HUES6 (cell line): Measurements from ENCODE around the gene LGALS8.

Experiments
- H3K27ac ChIP-seq: 2 replicates; pipeline ENCODE4 v1.7.0; 2013; ENCODE audit warnings: low read depth, mild to moderate bottlenecking, low read length, inconsistent platforms
- H3K27me3 ChIP-seq: 2 replicates; pipeline ENCODE4 v1.6.1; 2013; ENCODE audit warnings: low read length; ENCODE audit not compliant: control insufficient read depth, insufficient read depth
- H3K36me3 ChIP-seq: 2 replicates; pipeline ENCODE4 v1.6.1; 2013; ENCODE audit warnings: low read length; ENCODE audit not compliant: control insufficient read depth, insufficient read depth
- H3K4me1 ChIP-seq: 2 replicates; pipeline ENCODE4 v1.6.1; 2013; ENCODE audit warnings: low read length; ENCODE audit not compliant: control insufficient read depth, insufficient read depth
- H3K4me3 ChIP-seq: 2 replicates; pipeline ENCODE4 v1.5.1; 2013; ENCODE audit warnings: low read depth, low read length
- H3K9ac ChIP-seq: one replicate; pipeline ENCODE4 v1.6.1; 2013; ENCODE audit warnings: mild to moderate bottlenecking, low read length
- H3K9me3 ChIP-seq: 2 replicates; pipeline ENCODE4 v1.6.1; 2013; ENCODE audit warnings: low read depth, low read length; ENCODE audit not compliant: control insufficient read depth, insufficient read depth

Gene LGALS8

GRCh38 chr1:236509647-236510401 lies 14.0 kb upstream of the LGALS8 start:
- no peaks in the 10 kb centered on the region for H3K27me3 ChIP-seq
- no peak overlapping the region for H3K4me3 ChIP-seq
- no peak overlapping the region for H3K27ac ChIP-seq
- no peaks in the 10 kb centered on the region for H3K36me3 ChIP-seq
- H3K9me3 ChIP-seq: no peaks in the 10 kb centered on the region
- H3K4me1 ChIP-seq: no peaks in the 10 kb centered on the region
- H3K9ac ChIP-seq: no peak overlapping the region

GRCh38 chr1:236511735-236512418 lies 11.9 kb upstream of the LGALS8 start:
- Histone ChIP-seq H3K27me3 (no peaks in the 10 kb centered on the region), H3K9ac (no peak overlapping the region), H3K4me1 (peaks cover 3% of the 10 kb centered on the region; the same call in 1 of the 2 replicates), H3K9me3 (no peaks in the 10 kb centered on the region), H3K27ac (no peak overlapping the region), H3K4me3 (no peak overlapping the region), H3K36me3 (no peaks in the 10 kb centered on the region)

- Histone ChIP-seq H3K9ac (no peak overlapping the region), H3K9me3 (no peaks in the 10 kb centered on the region), H3K27me3 (no peaks in the 10 kb centered on the region), H3K36me3 (no peaks in the 10 kb centered on the region), H3K27ac (no peak overlapping the region), H3K4me1 (peaks cover 7% of the 10 kb centered on the region; the same call in 1 of the 2 replicates), H3K4me3 (no peak overlapping the region)
These were observed 8.9 kb upstream of the LGALS8 start for GRCh38 chr1:236514703-236515442.

- Histone ChIP-seq H3K27me3 (no peaks in the 10 kb centered on the region), H3K9me3 (no peaks in the 10 kb centered on the region), H3K27ac (no peak overlapping the region), H3K4me1 (peaks cover 7% of the 10 kb centered on the region; the same call in 1 of the 2 replicates), H3K9ac (no peak overlapping the region), H3K4me3 (no peak overlapping the region), H3K36me3 (no peaks in the 10 kb centered on the region)
These were observed 8.3 kb upstream of the LGALS8 start for GRCh38 chr1:236515443-236515958.

GRCh38 chr1:236516929-236517704 lies 6.7 kb upstream of the LGALS8 start:
- no peaks in the 10 kb centered on the region for H3K9me3 ChIP-seq
- no peak overlapping the region for H3K27ac ChIP-seq
- no peaks in the 10 kb centered on the region for H3K36me3 ChIP-seq
- H3K27me3 ChIP-seq: no peaks in the 10 kb centered on the region
- no peak overlapping the region for H3K9ac ChIP-seq
- H3K4me1 ChIP-seq: peaks cover 7% of the 10 kb centered on the region; the same call in 1 of the 2 replicates
- no peak overlapping the region for H3K4me3 ChIP-seq

GRCh38 chr1:236518322-236518721 lies 5.5 kb upstream of the LGALS8 start:
- no peaks in the 10 kb centered on the region for H3K36me3 ChIP-seq
- peaks cover 10% of the 10 kb centered on the region for H3K4me1 ChIP-seq
- H3K9ac ChIP-seq: no peak overlapping the region
- H3K27me3 ChIP-seq: peaks cover 4% of the 10 kb centered on the region
- no peaks in the 10 kb centered on the region for H3K9me3 ChIP-seq
- H3K4me3 ChIP-seq: no peak overlapping the region
- no peak overlapping the region for H3K27ac ChIP-seq

- Histone ChIP-seq H3K27me3 (peaks cover 11% of the 10 kb centered on the region), H3K36me3 (no peaks in the 10 kb centered on the region), H3K9ac (no peak overlapping the region), H3K4me3 (no peak overlapping the region), H3K27ac (no peak overlapping the region), H3K9me3 (no peaks in the 10 kb centered on the region), H3K4me1 (peaks cover 13% of the 10 kb centered on the region)
These were observed 3.3 kb upstream of the LGALS8 start for GRCh38 chr1:236520445-236521005.

GRCh38 chr1:236522937-236523703 lies 662 bp upstream of the LGALS8 start:
- no peaks in the 10 kb centered on the region for H3K9me3 ChIP-seq
- H3K27me3 ChIP-seq: peaks cover 11% of the 10 kb centered on the region
- H3K9ac ChIP-seq: peak overlapping the region; percentile 65
- no peaks in the 10 kb centered on the region for H3K36me3 ChIP-seq
- H3K27ac ChIP-seq: no peak overlapping the region
- H3K4me1 ChIP-seq: peaks cover 6% of the 10 kb centered on the region; the same call in 1 of the 2 replicates
- H3K4me3 ChIP-seq: peak overlapping the region; percentile 67

GRCh38 chr1:236524142-236524894 lies 536 bp downstream of the LGALS8 start:
- H3K36me3 ChIP-seq: no peaks in the 10 kb centered on the region
- no peaks in the 10 kb centered on the region for H3K9me3 ChIP-seq
- peaks cover 11% of the 10 kb centered on the region for H3K27me3 ChIP-seq
- H3K4me1 ChIP-seq: peaks cover 6% of the 10 kb centered on the region; the same call in 1 of the 2 replicates
- no peak overlapping the region for H3K27ac ChIP-seq
- peak overlapping the region; percentile 65 for H3K9ac ChIP-seq
- H3K4me3 ChIP-seq: peak overlapping the region; percentile 67
